ENCODE measurements around the gene CCNG1.
"Not testable (repeated sequence)": the region's sequence is repeated elsewhere in the genome, so short reads cannot be mapped to it uniquely, and the experiment has no call there.

CCNG1 gene

DNA sequence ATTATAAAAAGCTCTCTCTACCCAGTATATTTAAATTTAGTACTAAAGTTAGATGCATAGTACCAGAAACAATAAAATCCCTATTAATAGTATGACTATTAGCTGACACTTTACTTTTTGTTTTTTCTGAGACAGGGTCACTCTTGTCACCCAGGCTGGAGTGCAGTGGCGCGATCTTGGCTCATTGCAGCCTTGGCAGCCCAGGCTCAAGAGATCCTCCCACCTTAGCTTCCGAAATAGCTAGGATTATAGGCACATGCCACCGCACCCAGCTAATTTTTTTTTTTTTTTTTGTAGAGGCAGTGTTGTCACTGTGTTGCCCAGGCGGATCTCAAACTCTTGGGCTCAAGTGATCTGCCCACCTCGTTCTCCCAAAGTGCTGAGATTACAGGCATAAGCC is 8.0 kb downstream of the CCNG1 start:
- no peak for DNase-seq

DNA sequence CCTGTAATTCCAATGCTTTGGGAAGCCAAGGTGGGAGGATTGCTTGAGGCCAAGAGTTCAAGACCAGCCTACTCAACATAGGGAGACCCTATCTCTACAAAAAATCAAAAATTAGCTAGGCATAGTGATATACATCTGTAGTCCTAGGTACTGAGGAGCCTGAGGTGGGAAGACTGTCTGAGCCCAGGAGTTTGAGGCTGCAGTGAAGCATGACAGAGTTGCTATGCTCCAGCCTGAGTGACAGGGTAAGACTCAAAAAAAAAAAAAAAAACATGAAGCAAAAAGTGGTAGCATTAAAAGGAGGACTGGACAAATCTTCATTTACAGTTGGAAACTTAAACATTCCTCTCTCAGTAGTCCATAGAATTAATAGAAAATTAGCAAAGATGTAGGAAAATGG is 9.8 kb downstream of the CCNG1 start:
- DNase-seq, result no peak

DNA sequence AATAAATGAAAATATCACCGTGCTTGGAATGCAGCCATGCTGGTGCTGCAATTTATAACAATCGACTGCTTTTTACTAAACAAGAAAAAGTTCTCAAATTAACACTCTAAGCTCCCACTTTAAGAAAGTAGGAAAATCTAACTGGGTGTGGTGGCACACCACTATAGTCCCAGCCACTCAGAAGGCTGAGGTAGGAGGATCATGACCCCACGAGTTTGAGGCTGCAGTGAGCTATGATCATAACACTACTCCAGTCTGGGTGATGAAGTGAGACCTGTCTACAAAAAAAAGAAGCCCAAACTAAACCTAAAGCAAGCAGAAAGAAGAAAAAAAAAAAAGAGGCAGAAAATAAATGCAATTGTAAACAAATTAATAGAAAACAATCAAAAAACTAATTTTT is 10.5 kb downstream of the CCNG1 start:
- DNase-seq, result no peak

DNA sequence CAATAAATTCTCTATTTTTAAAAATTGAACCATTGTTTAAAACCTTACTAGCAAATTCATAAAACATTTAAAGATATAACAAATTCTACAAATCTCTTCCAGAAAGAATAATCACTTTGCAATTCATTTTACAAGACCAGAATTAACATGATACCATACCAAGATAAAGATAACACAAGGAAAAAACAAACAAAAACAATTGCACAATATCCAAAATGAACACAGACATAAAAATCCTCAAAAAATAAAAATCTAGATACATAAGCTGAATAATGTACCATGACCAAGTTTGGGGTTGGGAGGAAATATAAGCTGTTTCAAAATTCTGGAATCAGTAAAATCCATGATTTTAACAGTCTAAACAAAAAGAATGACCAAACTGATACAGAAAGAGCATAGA is 11.1 kb downstream of the CCNG1 start:
- DNase-seq, result no peak

DNA sequence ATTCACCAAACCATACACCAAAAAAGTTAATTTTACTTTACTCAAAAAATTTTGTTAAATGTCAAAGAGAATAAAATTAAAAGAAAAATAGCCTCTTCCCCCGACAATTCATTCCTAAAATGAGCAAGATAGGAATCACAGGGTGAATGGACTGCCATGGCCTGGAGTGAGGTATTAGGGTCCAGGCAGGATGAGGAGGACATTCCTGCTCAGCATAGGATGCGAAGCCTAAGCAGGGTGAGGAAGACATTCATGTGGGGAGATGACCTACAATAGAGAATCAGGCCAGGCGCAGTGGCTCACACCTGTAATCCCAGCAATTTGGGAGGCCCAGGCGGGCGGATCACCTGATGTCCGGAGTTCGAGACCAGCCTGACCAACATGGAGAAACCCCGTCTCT is 14.1 kb downstream of the CCNG1 start:
- DNase-seq, result no peak

DNA sequence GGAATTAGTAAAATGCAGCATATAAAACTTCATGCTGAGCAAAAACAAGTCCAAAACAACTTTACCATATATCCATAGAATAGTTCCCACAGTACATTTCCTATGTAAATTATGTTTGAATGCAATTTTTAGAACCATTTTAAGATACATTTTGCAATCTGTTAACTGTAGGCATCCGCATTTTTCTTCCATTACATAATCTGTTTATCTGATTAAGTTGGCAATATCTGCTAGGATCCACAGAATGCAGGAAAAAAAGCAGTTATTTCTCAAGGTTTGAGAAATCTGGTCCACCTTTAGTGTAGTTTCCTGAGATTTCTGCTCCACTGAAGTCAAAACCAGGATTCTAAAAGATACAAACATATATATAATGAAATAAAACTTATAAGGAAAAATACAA is 16.3 kb downstream of the CCNG1 start:
- DNase-seq, result no peak

DNA sequence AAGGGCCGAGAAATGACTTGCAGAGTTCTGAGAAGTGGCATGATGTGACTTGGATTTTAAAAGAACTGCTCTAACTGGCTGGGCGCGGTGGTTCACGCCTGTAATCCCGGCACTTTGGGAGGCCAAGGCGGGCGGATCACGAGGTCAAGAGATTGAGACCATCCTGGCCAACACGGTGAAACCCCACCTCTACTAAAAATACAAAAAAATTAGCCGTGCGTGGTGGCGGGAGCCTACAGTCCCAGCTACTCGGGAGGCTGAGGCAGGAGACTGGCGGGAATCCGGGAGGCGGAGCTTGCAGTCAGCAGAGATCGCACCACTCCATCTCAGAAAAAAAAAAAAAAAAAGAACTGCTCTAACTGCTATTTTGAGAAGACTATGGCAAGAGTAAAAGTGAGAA is 18.0 kb downstream of the CCNG1 start:
- not testable (repeated sequence) for DNase-seq

DNA sequence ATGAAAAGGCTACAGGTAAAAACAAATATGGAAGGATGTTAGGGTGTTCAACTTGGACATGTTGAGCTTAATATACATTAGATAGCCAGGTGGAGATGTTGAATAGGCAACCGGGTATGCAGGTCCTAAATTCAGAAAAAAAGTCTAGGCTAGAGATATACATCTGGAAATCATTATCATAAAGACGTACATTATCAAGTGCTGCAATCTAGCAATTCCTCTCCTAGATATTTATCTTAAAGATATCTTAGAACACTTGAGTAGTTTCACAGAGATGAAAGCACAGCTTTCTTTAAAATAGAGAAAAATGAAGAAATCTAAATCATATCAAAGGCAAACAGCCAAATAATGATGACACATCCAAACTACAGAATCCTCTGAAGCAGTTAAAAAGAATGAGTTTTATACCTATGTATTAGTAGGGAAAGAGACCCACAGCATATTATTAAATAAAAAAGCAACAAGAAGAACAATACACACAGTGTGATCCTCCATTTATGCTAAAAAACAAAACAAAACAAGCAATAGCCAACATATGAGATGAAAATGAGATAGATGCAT is 18.7 kb downstream of the CCNG1 start:
- no peak for DNase-seq

DNA sequence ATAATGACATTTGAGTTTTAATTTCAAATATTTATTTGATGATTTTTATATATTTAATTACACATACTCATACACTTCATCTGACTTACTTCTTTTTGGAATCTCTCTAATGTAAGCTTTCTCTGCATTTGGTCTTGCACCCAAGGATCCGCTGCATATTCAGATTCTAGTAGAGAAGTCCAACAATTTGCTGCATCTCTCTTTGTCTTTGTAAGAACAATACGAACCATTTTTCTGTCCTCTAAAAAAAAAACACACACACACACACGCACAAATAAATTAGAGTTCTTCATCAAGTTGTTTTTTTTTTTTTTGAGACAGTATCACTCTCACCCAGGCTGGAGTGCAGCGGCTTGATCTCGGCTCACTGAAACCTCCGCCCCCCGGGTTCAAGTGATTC is 19.4 kb downstream of the CCNG1 start:
- no peak for DNase-seq

DNA sequence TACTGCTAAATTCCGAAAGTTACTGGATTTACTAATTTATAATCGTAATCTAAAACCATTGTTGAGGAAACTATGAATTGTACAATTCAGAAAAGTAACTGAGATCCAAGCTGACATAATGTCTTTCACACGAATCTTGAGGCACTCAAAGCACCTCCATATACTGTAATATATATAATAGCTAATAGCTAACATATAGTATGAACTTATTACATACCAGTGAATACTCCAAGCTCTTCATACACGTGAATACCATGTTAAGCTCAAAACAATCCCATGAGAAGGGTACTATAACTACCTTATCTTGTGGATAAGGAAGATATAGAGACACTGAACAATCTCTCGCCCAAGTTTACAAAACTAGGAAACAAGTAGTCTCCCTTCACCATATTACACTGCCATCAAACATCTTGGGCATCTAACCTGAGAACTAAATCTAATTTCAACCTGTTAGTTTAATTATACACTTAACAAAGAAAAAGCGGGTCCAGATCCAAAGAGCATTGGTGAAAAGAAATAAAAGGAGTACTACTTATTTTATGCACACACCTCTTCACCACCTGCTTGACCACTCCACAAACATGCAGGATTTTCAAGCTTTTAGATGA is 21.5 kb downstream of the CCNG1 start:
- no peak for DNase-seq

DNA sequence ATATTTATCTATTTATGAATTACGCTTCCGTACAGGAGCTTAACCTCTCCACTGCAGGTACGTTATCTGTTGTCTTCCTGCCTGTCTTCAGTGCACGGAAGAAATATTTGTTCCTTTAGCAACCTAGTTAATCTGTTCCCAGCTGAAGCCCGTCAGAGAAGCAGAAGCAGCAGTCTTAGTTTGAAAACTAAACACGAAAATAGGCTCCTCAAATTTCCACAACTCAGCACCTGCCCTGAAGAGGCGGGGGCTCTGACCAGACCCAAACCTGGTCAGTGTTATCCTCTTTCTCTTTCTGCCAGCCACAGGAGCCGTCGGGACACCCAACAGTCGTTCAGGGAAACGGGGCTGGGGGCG is 22.0 kb downstream of the CCNG1 start:
- no peak for DNase-seq

DNA sequence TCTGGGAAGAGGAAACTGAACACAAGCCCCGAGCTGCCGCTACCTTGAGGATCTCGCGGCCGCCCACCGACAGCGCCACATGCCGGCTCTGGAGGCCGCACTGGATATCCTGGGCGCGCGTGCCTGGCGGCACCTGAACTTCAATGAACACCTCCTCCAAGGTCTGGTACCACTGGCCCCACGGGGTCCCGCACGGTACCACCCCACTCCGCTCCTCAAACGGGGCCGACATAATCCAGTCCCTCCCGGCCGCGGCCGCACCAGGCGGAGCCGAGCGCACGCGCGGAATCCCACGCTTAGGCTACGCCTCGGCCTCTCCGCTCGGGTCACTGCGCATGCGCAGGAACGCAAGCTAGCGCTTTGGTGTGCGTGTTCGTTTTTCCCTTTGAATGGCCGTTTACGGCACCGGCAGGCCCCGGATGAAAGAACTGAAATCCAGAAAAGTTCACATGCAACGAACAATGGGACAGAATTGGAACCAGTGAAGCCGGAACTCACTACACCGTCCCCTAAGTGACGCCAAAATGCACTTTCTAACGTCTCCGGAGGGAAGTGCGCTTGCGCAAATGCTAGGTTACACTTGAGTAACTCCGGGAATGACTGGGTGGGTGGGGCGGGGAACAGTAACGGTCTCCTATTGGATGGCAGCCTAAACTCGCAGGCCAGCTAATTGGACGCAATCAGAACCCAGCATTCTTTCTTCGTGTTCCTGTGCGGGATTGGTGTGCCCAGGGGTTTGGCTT is 22.6 kb downstream of the CCNG1 start, which contains the start of gene NUDCD2:
Gene NUDCD2 (minus strand): TSS at position 284 of the 743 bp plus-strand sequence. CDS start 52 bp downstream, at position 232.
- peak; percentile 94 to 97 for DNase-seq

DNA sequence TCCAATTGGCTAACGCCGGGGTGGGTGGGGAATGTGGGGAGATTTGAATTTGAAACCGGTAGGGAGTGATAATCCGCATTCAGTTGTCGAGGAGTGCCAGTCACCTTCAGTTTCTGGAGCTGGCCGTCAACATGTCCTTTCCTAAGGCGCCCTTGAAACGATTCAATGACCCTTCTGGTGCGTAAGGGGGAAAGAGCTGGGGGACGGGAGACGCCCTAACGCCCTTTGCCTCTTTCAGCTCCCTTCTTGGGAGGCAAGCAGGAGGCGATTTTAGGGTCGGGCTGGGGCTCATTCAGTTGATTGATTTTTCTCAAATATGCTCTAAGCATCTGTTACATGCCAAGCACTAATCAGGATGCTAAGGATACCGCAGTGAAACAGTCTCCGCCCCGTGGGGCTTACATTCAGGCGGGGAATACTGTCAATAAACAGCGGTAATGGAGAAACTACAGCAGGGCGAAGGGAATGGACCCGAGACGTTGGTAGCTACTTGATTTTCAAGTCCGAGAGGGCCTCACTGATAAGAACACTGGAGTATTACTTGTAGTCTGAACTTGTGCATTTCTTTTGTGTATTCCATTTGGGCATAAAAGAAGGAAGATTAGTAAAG is 23.3 kb downstream of the CCNG1 start, which contains the start of gene HMMR:
Gene HMMR (plus strand): TSS at position 71 of the 610 bp plus-strand sequence. CDS start 61 bp downstream, at position 132.
- DNase-seq, result no peak

DNA sequence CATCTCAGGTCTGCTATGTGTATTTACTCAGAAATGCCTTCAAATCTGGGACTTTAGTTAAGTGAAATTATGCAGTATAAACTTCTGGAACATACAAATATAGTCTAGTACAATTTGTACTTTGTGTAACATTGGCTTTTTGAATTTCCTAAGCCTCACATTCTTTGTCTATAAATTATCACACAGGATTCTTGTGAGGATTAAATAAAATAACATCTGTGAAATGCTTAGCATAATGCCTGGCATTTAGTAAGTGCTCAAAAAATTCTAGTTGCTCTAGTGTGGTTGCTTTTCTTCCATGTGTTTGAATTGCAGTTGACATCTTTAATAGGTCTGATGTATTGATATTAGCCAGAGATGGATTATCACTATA is 25.7 kb downstream of the CCNG1 start:
- no peak for DNase-seq

DNA sequence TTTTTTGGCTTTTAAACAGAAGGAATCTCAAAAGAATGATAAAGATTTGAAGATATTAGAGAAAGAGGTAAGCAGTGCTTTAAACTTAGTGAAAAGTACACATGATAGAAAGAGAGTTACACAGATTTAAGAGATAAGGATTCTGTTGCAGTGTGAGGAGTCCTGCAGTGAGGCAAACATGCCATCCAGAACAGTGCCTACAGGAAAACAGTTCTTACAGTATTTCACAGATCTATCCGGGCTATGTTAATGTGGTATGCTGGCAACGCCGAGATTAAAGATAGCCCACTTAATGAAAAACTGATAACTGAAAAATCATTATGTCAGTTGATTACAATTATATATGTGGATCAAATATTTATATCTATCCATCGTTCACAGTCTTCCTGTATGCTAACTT is 30.3 kb downstream of the CCNG1 start:
- DNase-seq, result no peak

DNA sequence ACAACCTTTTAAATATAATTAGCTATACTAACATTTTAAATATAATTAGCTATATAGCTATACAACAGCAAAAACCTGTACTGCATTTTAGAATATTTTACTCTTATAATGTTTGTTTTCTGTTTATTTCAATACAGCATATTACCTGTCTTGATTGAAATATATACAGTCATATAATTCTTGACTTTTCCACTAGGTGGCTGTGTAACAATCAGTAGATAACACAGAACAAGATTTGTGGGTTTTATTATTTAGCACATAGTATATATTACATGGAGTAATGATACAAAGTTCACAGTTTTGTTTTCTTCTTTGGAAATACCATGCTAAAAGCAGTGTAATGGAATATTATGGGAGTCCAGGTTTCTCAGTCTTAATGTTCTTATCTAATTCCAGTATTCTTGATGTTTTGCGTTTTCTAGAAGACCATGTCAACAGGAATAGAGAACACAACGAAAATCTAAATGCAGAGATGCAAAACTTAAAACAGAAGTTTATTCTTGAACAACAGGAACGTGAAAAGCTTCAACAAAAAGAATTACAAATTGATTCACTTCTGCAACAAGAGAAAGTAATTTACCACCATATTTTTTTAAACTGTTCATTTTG is 36.3 kb downstream of the CCNG1 start:
- DNase-seq, result no peak

DNA sequence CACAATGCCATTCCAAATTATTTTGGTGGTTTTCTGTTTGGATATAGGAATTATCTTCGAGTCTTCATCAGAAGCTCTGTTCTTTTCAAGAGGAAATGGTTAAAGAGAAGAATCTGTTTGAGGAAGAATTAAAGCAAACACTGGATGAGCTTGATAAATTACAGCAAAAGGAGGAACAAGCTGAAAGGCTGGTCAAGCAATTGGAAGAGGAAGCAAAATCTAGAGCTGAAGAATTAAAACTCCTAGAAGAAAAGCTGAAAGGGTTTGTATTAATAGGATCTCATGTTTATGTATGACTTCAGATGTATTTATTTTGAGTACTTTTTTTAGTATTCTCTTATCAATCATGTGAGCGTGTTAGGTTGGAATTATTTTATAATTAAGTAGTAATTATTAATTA is 38.0 kb downstream of the CCNG1 start:
- DNase-seq, result no peak

DNA sequence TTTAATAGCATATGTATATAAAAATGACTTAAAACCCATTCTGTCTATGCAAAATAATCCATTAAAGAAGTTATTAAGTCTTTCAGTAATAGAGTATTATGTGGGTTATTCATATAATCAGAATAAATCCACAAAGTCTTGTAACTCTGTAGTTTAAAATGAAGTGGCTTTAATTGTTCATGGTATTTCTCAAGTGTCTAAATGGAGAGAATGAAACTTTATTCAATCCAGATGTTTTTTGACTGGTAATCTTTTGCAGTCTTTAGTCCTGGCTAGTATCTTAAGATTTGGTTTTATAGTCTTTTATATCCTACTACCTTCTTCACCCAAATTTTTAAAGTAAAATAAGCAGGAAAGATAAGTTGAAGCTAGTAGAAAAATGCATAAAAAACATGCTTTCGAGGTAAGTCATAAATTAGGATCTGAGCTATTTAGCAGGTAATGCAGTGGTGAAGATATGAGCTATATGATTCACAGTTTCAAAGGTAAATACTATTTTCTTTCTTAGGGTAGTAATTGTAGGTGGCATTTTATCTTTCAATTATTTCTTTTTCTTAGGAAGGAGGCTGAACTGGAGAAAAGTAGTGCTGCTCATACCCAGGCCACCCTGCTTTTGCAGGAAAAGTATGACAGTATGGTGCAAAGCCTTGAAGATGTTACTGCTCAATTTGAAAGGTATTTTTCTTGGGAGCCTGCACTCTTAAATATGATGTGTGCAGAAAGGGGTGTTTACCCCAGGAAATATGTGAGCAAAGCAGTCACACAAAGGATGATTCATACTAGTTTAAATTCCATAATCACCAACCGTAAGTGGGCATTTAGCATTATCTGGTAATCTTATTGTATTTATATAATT is 41.0 kb downstream of the CCNG1 start:
- DNase-seq, result no peak

DNA sequence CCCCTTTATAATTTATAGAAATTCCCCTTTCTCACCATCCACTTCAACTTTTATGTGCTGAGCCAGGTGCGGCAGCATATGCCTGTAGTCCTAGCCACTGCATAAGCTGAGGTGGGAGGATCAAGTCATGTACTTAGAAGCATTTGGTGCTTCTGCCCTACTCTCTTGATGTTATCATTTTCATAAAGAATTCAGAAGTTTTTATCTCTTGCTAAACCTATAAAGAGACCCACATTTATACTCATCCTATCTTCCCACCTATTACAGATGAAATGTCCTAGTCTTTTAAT is 41.5 kb downstream of the CCNG1 start:
- no peak for DNase-seq

DNA sequence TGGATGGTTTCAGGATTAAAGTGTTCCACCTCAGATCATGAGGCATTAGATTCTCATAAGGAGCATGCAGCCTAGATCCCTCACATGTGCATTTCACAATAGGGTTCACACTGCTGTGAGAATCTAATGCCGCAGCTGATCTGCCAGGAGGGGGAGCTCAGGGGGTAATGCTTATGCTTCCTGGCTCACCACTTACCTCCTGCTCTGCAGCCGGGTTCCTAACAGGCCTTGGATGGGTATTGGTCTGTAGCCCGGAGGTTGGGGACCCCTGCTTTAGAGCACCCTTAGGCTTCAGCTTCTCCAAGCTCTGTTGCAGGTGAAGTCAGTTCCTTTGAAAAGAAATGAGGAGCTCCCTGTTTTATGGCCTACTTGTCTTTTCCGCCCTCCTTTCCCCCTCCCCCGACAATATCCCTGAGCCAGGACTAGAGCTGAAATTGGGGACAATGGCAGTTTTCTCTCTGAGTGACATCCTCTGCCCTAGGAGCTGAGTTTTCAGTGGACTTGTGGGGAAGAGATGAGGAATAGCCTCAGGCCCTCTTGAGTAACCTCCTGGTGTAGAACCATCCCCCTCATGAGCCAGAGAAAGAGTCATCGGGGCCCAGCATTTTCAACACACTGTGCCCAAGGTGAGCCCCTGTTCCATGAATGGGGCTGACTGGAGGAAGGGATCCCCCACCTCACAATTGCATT is 51.8 kb downstream of the CCNG1 start:
- no peak for DNase-seq

DNA sequence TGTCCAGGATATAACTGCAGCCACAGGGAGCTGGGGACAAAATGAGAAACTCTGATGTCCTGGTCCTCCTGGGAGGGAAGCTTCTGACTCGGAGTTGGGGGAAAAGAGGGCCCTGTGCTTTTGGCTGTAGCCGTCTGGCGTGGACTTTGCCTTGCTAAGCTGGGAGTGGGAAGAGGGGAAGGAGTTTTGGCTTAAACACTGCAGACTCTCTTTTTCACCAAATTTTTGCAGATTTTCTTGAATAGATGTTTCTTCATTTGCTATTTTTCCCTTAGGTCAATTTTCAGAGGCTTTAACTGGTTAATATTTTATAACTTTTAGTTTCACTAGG is 52.3 kb downstream of the CCNG1 start:
- no peak for DNase-seq
